GM12872 (cell line): ENCODE results near the gene MPC1.

Source experiments
- CTCF ChIP-seq: IDR thresholded peaks from 3 replicates; pipeline ENCODE4 v1.5.1; 2011; ENCODE audit warnings: low read depth, mild to moderate bottlenecking, low read length, moderate library complexity; ENCODE audit not compliant: insufficient read depth

MPC1 gene

GRCh38 chr6:166419717-166420116 lies 37.0 kb upstream of the MPC1 start:
- no peak for TF ChIP-seq CTCF

- no peak for TF ChIP-seq CTCF
Measured at GRCh38 chr6:166419286-166419685, 36.5 kb upstream of the MPC1 start.

GRCh38 chr6:166418691-166419143 lies 36.0 kb upstream of the MPC1 start:
- no peak for TF ChIP-seq CTCF

GRCh38 chr6:166417285-166417691 lies 34.5 kb upstream of the MPC1 start:
- TF ChIP-seq CTCF: no peak

- TF ChIP-seq CTCF: no peak
Measured at GRCh38 chr6:166415833-166416347, 33.1 kb upstream of the MPC1 start.

GRCh38 chr6:166415306-166415705 lies 32.6 kb upstream of the MPC1 start:
- TF ChIP-seq CTCF: no peak

- TF ChIP-seq CTCF: no peak
Measured at GRCh38 chr6:166413491-166413951, 30.8 kb upstream of the MPC1 start.
